ENCODE results near the gene ZC2HC1B.

Gene ZC2HC1B

GRCh38 chr6:143976806-143977349 is 112.6 kb downstream of the ZC2HC1B start:
- no peaks in the 10 kb centered on the region; the same call in 1 of the 2 replicates for H3K27me3 ChIP-seq (ENCODE audit: control insufficient read depth, low read length)
- no peak for TF ChIP-seq EZH2phosphoT487 (IDR thresholded peaks at IDR 0.05; ENCODE audit: borderline replicate concordance, low read length)
- no peak for TF ChIP-seq CTCF (IDR thresholded peaks at IDR 0.05; ENCODE audit: low read depth, low read length, poor library complexity, severe bottlenecking)
- no peaks in the 10 kb centered on the region for H3K9me2 ChIP-seq (replicated peaks; ENCODE audit: control insufficient read depth, low read length)
- H3K27ac ChIP-seq (ENCODE audit: low read depth, low read length), result no peak overlapping the region
- H3K4me2 ChIP-seq (ENCODE audit: low read length), result no peak overlapping the region
- no peaks in the 10 kb centered on the region for H3K4me1 ChIP-seq (ENCODE audit: control insufficient read depth, low read length)
- H3K9me3 ChIP-seq (ENCODE audit: control insufficient read depth, insufficient read depth, low read length), result no peaks in the 10 kb centered on the region
- no peak overlapping the region for H3K4me3 ChIP-seq (ENCODE audit: low read length)
- H4K20me1 ChIP-seq (ENCODE audit: control insufficient read depth, insufficient read depth, low read depth, low read length), result no peaks in the 10 kb centered on the region
- H3K79me2 ChIP-seq (ENCODE audit: control insufficient read depth, low read length), result no peaks in the 10 kb centered on the region
- H3K36me3 ChIP-seq (ENCODE audit: control insufficient read depth, low read length), result no peaks in the 10 kb centered on the region
- no peaks in the 10 kb centered on the region for H3F3A ChIP-seq (ENCODE audit: control insufficient read depth, insufficient read depth)

- Histone ChIP-seq H3K79me2 (ENCODE audit: control insufficient read depth, low read length) (no peaks in the 10 kb centered on the region), H3K9me3 (ENCODE audit: control insufficient read depth, insufficient read depth, low read length) (no peaks in the 10 kb centered on the region)
Measured at GRCh38 chr6:143980921-143981320, 116.6 kb downstream of the ZC2HC1B start.

GRCh38 chr6:143982968-143983367 is 118.7 kb downstream of the ZC2HC1B start:
- no peak overlapping the region for H3K4me2 ChIP-seq (ENCODE audit: low read length)
- H3K27me3 ChIP-seq (ENCODE audit: control insufficient read depth, low read length), result no peaks in the 10 kb centered on the region
- no peak overlapping the region for H3K4me3 ChIP-seq (ENCODE audit: low read length)
- H3K36me3 ChIP-seq (ENCODE audit: control insufficient read depth, low read length), result no peaks in the 10 kb centered on the region
- TF ChIP-seq EZH2phosphoT487 (IDR thresholded peaks at IDR 0.05; ENCODE audit: borderline replicate concordance, low read length), result no peak
- no peak for TF ChIP-seq CTCF (IDR thresholded peaks at IDR 0.05; ENCODE audit: low read depth, low read length, poor library complexity, severe bottlenecking)
- no peaks in the 10 kb centered on the region for H3K4me1 ChIP-seq (ENCODE audit: control insufficient read depth, low read length)
- no peaks in the 10 kb centered on the region for H3F3A ChIP-seq (ENCODE audit: control insufficient read depth, insufficient read depth)
- H3K9me3 ChIP-seq (ENCODE audit: control insufficient read depth, insufficient read depth, low read length), result no peaks in the 10 kb centered on the region
- H4K20me1 ChIP-seq (ENCODE audit: control insufficient read depth, insufficient read depth, low read depth, low read length), result no peaks in the 10 kb centered on the region
- no peaks in the 10 kb centered on the region for H3K9me2 ChIP-seq (replicated peaks; ENCODE audit: control insufficient read depth, low read length)
- no peaks in the 10 kb centered on the region for H3K79me2 ChIP-seq (ENCODE audit: control insufficient read depth, low read length)
- no peak overlapping the region for H3K27ac ChIP-seq (ENCODE audit: low read depth, low read length)

More at GRCh38 chr6:143980921-143981320, 116.6 kb downstream of the ZC2HC1B start:
- Histone ChIP-seq H3K36me3 (ENCODE audit: control insufficient read depth, low read length) (no peaks in the 10 kb centered on the region), H3K9me2 (replicated peaks; ENCODE audit: control insufficient read depth, low read length) (no peaks in the 10 kb centered on the region), H3F3A (ENCODE audit: control insufficient read depth, insufficient read depth) (no peaks in the 10 kb centered on the region), H3K4me2 (ENCODE audit: low read length) (no peak overlapping the region), H3K4me1 (ENCODE audit: control insufficient read depth, low read length) (no peaks in the 10 kb centered on the region), H4K20me1 (ENCODE audit: control insufficient read depth, insufficient read depth, low read depth, low read length) (no peaks in the 10 kb centered on the region), H3K27me3 (ENCODE audit: control insufficient read depth, low read length) (no peaks in the 10 kb centered on the region), H3K27ac (ENCODE audit: low read depth, low read length) (no peak overlapping the region), H3K4me3 (ENCODE audit: low read length) (no peak overlapping the region)
- TF ChIP-seq EZH2phosphoT487 (IDR thresholded peaks at IDR 0.05; ENCODE audit: borderline replicate concordance, low read length) (no peak), CTCF (IDR thresholded peaks at IDR 0.05; ENCODE audit: low read depth, low read length, poor library complexity, severe bottlenecking) (no peak)

Data from DOHH2 (cell line).